GM12892 (cell line): ENCODE measurements around the gene CTAGE8.
"Not testable (repeated sequence)": the region's sequence is repeated elsewhere in the genome, so short reads cannot be mapped to it uniquely, and the experiment has no call there.

Source experiments
- POLR2A ChIP-seq: IDR thresholded peaks from 2 replicates; pipeline ENCODE4 v1.6.1; 2011; ENCODE audit warnings: low read depth, low read length, control low read depth
- POLR2AphosphoS5 ChIP-seq: IDR thresholded peaks from 2 replicates; pipeline ENCODE4 v1.6.1; 2011; ENCODE audit warnings: low read depth, low read length, control low read depth
- TAF1 ChIP-seq: IDR thresholded peaks from 2 replicates; pipeline ENCODE4 v1.6.1; 2011; ENCODE audit warnings: low read depth, mild to moderate bottlenecking, control low read depth, low read length, borderline replicate concordance

DNA sequence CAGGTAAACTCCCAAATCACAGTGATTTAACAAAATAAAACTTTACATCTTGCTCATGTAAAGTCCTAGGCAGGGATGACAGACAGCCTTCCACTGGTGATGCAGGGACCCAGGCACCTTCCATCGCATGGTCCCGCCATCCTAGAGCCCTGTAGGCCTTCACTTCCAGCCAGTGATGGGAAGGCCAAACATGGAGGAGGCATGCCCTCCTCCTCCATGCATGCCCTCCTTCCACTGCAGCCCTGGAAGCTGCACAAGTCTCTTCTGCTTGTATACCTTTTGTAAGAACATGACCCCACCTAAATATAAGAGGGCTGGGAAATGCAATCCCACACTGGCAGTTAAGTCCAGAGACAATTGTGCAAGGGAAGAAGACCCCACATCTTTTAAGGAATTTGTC is 40.6 kb upstream of the CTAGE8 start:
- not testable (repeated sequence) for TF ChIP-seq POLR2AphosphoS5, POLR2A, TAF1
